Endodermal cell (in vitro differentiated cells): ENCODE measurements around the gene MGAT4A. TPM values are rescaled to one million over a fixed set of nuclear protein-coding genes. Genes with fewer than 3 reads are reported as not detected.

ENCODE experiments used
- DNase-seq: peaks from one replicate; pipeline ENCODE4 v3.0.0-alpha.2; 2017
- H3K27ac ChIP-seq: 2 replicates; pipeline ENCODE4 v1.5.1; 2013; ENCODE audit warnings: mild to moderate bottlenecking, low read depth, low read length, moderate library complexity
- H3K27me3 ChIP-seq: 2 replicates; pipeline ENCODE4 v1.6.1; 2013; ENCODE audit warnings: mild to moderate bottlenecking, low read length, moderate library complexity; ENCODE audit not compliant: insufficient read depth, control insufficient read depth, poor library complexity, severe bottlenecking
- H3K36me3 ChIP-seq: 2 replicates; pipeline ENCODE4 v1.7.0; 2013; ENCODE audit warnings: mild to moderate bottlenecking, low read length, moderate library complexity; ENCODE audit not compliant: control insufficient read depth, insufficient read depth
- H3K4me1 ChIP-seq: one replicate; pipeline ENCODE4 v1.7.0; 2013; ENCODE audit warnings: low read length; ENCODE audit not compliant: control insufficient read depth, insufficient read depth
- H3K4me3 ChIP-seq: 2 replicates; pipeline ENCODE4 v1.5.1; 2013; ENCODE audit warnings: mild to moderate bottlenecking, low read length, moderate library complexity
- H3K9ac ChIP-seq: 2 replicates; pipeline ENCODE4 v1.6.1; 2013; ENCODE audit warnings: mild to moderate bottlenecking, low read length, moderate library complexity; ENCODE audit not compliant: poor library complexity, severe bottlenecking; ENCODE audit errors: extremely low read depth
- H3K9me3 ChIP-seq: 2 replicates; pipeline ENCODE4 v1.6.1; 2013; ENCODE audit warnings: mild to moderate bottlenecking, low read length, moderate library complexity; ENCODE audit not compliant: control insufficient read depth
- H3K27ac Mint-ChIP-seq: 2 replicates; pipeline ENCODE4 v1.8.0; 2020; ENCODE audit warnings: mixed read lengths
- H3K27me3 Mint-ChIP-seq: 2 replicates; pipeline ENCODE4 v1.8.0; 2021; ENCODE audit warnings: mild to moderate bottlenecking, mixed read lengths; ENCODE audit not compliant: insufficient read depth
- H3K36me3 Mint-ChIP-seq: 2 replicates; pipeline ENCODE4 v1.8.0; 2020; ENCODE audit warnings: low read depth, mixed read lengths
- H3K4me1 Mint-ChIP-seq: 2 replicates; pipeline ENCODE4 v1.8.0; 2020; ENCODE audit warnings: mixed read lengths
- H3K4me3 Mint-ChIP-seq: 2 replicates; pipeline ENCODE4 v1.8.0; 2020; ENCODE audit warnings: mild to moderate bottlenecking, moderate library complexity, mixed read lengths
- H3K9me3 Mint-ChIP-seq: 2 replicates; pipeline ENCODE4 v1.8.0; 2020; ENCODE audit warnings: mild to moderate bottlenecking, mixed read lengths
- CTCF ChIP-seq: fragments of 200-600 bp; sonication (generic); conservative IDR thresholded peaks from 2 replicates; pipeline ENCODE4 v1.5.0; 2021; ENCODE audit warnings: antibody characterized with exemption, mild to moderate bottlenecking
- WGBS, 2 experiments: methylation state at CpG; one replicate each; pipeline versions ENCODE4 v1.1.5 to v1.1.7; 2013; ENCODE audit warnings: missing lambda C conversion rate in 2 of 2, mixed read lengths in 1 of 2; ENCODE audit not compliant: insufficient coverage in 1 of 2, insufficient read length in 1 of 2; 5-methylcytosine and 5-hydroxymethylcytosine counted together
- total RNA-seq, 2 donors: library from RNA; stranded (reverse); fragmentation: NEBNext Ultra II Directional in 1 of 2; extraction: Animal tissue kit (Norgen Biotek cat#: 25700) in 1 of 2; gene quantifications; 2 replicates in 1 of 2; 3 replicates in 1 of 2; pipeline ENCODE4 v1.2.1, GENCODE V29; 2021

Gene MGAT4A
- total RNA-seq, 2 donors from 2014 or later: 8.2 to 11.1 TPM

DNA sequence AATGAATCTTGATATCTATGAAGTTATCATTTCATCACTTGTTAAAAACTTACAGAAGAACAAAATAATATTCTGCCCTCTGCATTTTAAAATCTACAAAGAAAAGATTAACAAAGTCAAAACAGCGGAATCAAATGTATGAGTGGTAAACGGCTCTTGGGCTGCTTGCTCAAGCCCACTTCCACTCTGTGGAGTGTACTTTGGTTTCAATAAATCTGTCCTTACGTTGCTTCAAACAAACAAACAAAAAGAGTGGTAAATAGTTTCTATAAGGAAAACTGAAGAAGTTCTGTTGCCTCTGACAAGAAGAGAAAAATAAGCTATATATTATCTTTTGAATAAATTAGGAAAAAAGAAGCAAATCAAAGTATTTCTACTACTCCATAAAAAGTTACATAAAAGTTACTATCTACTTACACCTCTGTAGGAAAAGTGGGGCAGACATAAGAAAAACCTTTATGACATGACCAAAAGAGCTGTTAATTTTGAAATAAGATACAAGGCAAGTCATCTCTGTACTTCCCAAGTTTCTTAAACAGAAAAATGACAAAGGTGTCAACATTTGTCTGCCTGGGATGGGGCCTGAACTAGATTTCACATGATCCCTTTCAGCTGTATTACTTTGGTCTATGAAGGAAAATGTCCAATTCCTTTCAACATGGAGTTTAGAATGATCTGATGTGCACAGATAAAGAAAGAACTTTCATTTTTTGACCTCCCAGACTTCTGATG lies 56.5 kb downstream of the MGAT4A start:
- no peak overlapping the region for H3K27ac Mint-ChIP-seq
- peaks cover 16% of the 10 kb centered on the region for H3K9me3 Mint-ChIP-seq
- Histone ChIP-seq H3K9me3 (peaks cover 16% of the 10 kb centered on the region), H3K36me3 (no peaks in the 10 kb centered on the region), H3K27ac (no peak overlapping the region), H3K4me3 (no peak overlapping the region), H3K4me1 (no peaks in the 10 kb centered on the region), H3K9ac (no peak overlapping the region), H3K27me3 (no peaks in the 10 kb centered on the region)
- no peak for DNase-seq
- H3K36me3 Mint-ChIP-seq: peaks cover 6% of the 10 kb centered on the region
- H3K4me1 Mint-ChIP-seq: no peaks in the 10 kb centered on the region
- WGBS, 2 experiments: 84% methylated on average over 3 of the region's 3 CpGs; no CpG with 5 or more reads in 1 of the 2 experiments
- no peak for TF ChIP-seq CTCF
- no peaks in the 10 kb centered on the region for H3K27me3 Mint-ChIP-seq
- no peak overlapping the region for H3K4me3 Mint-ChIP-seq

- DNase-seq: no peak
- Mint-ChIP-seq H3K36me3 (peaks cover 9% of the 10 kb centered on the region), H3K27me3 (no peaks in the 10 kb centered on the region), H3K27ac (no peak overlapping the region), H3K4me1 (no peaks in the 10 kb centered on the region), H3K9me3 (peaks cover 30% of the 10 kb centered on the region), H3K4me3 (no peak overlapping the region)
- no peak overlapping the region for H3K4me3 ChIP-seq
- H3K27ac ChIP-seq: no peak overlapping the region
- H3K4me1 ChIP-seq: no peaks in the 10 kb centered on the region
- no peaks in the 10 kb centered on the region for H3K36me3 ChIP-seq
- H3K9ac ChIP-seq: no peak overlapping the region
- no peak for TF ChIP-seq CTCF
- peaks cover 11% of the 10 kb centered on the region for H3K9me3 ChIP-seq
- H3K27me3 ChIP-seq: no peaks in the 10 kb centered on the region
- 88 to 100% methylated on average over 1 of the region's 1 CpG for WGBS, 2 experiments
These were observed 61.3 kb downstream of the MGAT4A start for GRCh38 chr2:98669675-98670074.

DNA sequence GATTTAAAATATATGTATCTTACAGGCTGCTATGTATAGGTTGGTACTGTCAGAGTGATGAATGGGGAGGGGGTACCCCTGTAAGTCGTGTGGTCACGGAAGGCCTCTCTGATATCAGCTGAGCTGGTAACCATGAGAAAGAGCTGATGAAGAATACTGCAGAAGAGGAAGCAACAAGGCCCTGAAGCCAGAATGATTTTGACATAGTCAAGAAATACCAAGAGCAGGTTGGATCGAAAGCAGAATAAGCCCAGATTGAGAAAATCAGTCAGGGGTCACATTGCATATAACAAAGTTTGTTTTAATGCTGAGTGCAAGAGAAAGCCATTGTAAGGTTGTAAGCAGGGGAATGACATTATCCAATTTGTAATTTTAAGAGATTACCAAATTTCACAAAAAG lies 65.3 kb downstream of the MGAT4A start:
- Histone ChIP-seq H3K36me3 (no peaks in the 10 kb centered on the region), H3K4me3 (no peak overlapping the region), H3K27me3 (no peaks in the 10 kb centered on the region), H3K9ac (no peak overlapping the region), H3K9me3 (no peaks in the 10 kb centered on the region), H3K27ac (no peak overlapping the region), H3K4me1 (no peaks in the 10 kb centered on the region)
- Mint-ChIP-seq H3K4me1 (no peaks in the 10 kb centered on the region), H3K9me3 (peaks cover 17% of the 10 kb centered on the region), H3K4me3 (no peak overlapping the region), H3K27ac (no peak overlapping the region), H3K27me3 (no peaks in the 10 kb centered on the region), H3K36me3 (peaks cover 6% of the 10 kb centered on the region)
- DNase-seq: no peak
- no peak for TF ChIP-seq CTCF
- 95 to 100% methylated on average over 2 to 3 of the region's 3 CpGs for WGBS, 2 experiments
